ENCODE data around the gene BMP8B. TPM values are rescaled to one million over a fixed set of nuclear protein-coding genes. Genes with fewer than 3 reads are reported as not detected.

Gene BMP8B
- polyA plus RNA-seq, 2 of the 4 experiments (the other 2 are of a cell fraction) = 2.5 to 3.1 TPM

GRCh38 chr1:39738622-39739366, 49.9 kb downstream of the BMP8B start, which contains the start of gene PPIE (continued):
- TF ChIP-seq HOXB5 (CRISPR knock-in tag; IDR thresholded peaks at IDR 0.05) (no peak), ZNF302 (CRISPR knock-in tag; IDR thresholded peaks at IDR 0.05) (no peak), USF2 (IDR thresholded peaks at IDR 0.05) (no peak), RARB (CRISPR knock-in tag; IDR thresholded peaks at IDR 0.05) (no peak), ELK1 (IDR thresholded peaks at IDR 0.05; ENCODE audit: low read depth, low read length) (no peak), POLR2AphosphoS2 (conservative IDR thresholded peaks at IDR 0.05; ENCODE audit: low read length) (no peak), KDM1A (IDR thresholded peaks at IDR 0.05; ENCODE audit: low read depth) (no peak), HEYL (CRISPR knock-in tag; IDR thresholded peaks at IDR 0.05) (no peak), HOXB13 (CRISPR knock-in tag; IDR thresholded peaks at IDR 0.05; ENCODE audit: low read depth) (no peak), CBX2 (IDR thresholded peaks at IDR 0.05; ENCODE audit: borderline replicate concordance, low read depth) (no peak), BHLHE40 (IDR thresholded peaks at IDR 0.05; ENCODE audit: low read depth, low read length) (no peak), MYC (IDR thresholded peaks at IDR 0.05; ENCODE audit: borderline replicate concordance, low read length) (no peak), NFE2L2 (conservative IDR thresholded peaks at IDR 0.05; ENCODE audit: low read length) (no peak), NR3C1 (IDR thresholded peaks at IDR 0.05) (no peak), PHF8 (IDR thresholded peaks at IDR 0.05; ENCODE audit: borderline replicate concordance, low read depth) (peak; percentile 40; the same call in 1 of the 2 replicates), SMC3 (IDR thresholded peaks at IDR 0.05) (no peak), ATOH8 (CRISPR knock-in tag; IDR thresholded peaks at IDR 0.05; ENCODE audit: low read depth) (no peak), NPAS2 (CRISPR knock-in tag; IDR thresholded peaks at IDR 0.05; ENCODE audit: borderline replicate concordance) (no peak), EP300 (IDR thresholded peaks at IDR 0.05) (no peak), ESRRA (IDR thresholded peaks at IDR 0.05; ENCODE audit: borderline replicate concordance, low read length) (no peak), FOXS1 (CRISPR knock-in tag; IDR thresholded peaks at IDR 0.05) (no peak), RNF2 (IDR thresholded peaks at IDR 0.05; ENCODE audit: borderline replicate concordance, low read depth) (no peak), MAZ (IDR thresholded peaks at IDR 0.05; ENCODE audit: borderline replicate concordance, low read depth, low read length) (no peak), RFX5 (IDR thresholded peaks at IDR 0.05) (no peak), ZSCAN20 (CRISPR knock-in tag; IDR thresholded peaks at IDR 0.05) (no peak), TP53 (CRISPR knock-in tag; IDR thresholded peaks at IDR 0.05) (no peak), CBX8 (IDR thresholded peaks at IDR 0.05) (no peak), HMGXB4 (CRISPR knock-in tag; IDR thresholded peaks at IDR 0.05; ENCODE audit: borderline replicate concordance) (no peak), HES2 (IDR thresholded peaks at IDR 0.05) (no peak), CEBPB (IDR thresholded peaks at IDR 0.05) (no peak), HDAC2 (IDR thresholded peaks at IDR 0.05) (no peak), HOXA7 (CRISPR knock-in tag; IDR thresholded peaks at IDR 0.05) (no peak), MAFK (IDR thresholded peaks at IDR 0.05; ENCODE audit: partially characterized antibody) (no peak), RCOR1 (IDR thresholded peaks at IDR 0.05; ENCODE audit: low read depth, low read length) (no peak), FOSB (CRISPR knock-in tag; IDR thresholded peaks at IDR 0.05) (no peak), MAX (IDR thresholded peaks at IDR 0.05) (peak; percentile 93)
